G401 (cell line): ENCODE measurements around the gene SYVN1. TPM values are rescaled to one million over a fixed set of nuclear protein-coding genes. Genes with fewer than 3 reads are reported as not detected.
"Not testable (repeated sequence)": the region's sequence is repeated elsewhere in the genome, so short reads cannot be mapped to it uniquely, and the experiment has no call there.

Experiments
- DNase-seq: peaks from one replicate; pipeline ENCODE4 v3.0.0-alpha.2; 2015; ENCODE audit warnings: low spot score
- in situ Hi-C: cut with HindIII; loops from 2 replicates; pipeline ENCODE4 v1.10.0; 2016; ENCODE audit warnings: low sequenced_read_pairs, mixed read lengths
- total RNA-seq: library from RNA; depleted of rRNA; stranded (reverse); fragments of >200 nt; shearing (Covaris generic); gene quantifications from 2 replicates; pipeline ENCODE4 v1.2.3, GENCODE V29; 2014

SYVN1 gene
- total RNA-seq, 1 experiment from 2014 or later = 6.9 TPM

DNA sequence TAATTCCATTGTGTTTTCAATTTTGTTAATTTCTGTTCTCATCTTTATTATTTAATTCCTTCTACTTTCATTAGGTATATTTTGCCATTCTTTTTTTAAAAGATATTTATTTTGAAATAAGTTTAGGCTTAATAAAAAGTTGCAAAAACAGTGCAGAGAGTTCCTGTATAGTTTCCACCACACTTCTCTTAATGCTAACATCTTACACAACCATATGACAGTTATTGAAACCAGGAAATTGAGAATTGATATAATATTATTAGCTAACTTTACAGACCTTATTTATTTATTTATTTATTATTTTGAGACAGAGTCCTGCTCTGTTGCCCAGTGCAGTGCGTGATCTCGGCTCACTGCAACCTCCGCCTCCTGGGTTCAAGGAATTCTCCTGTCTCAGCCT lies 21.9 kb upstream of the SYVN1 start:
- DNase-seq = no peak
- in situ Hi-C loops = no loop called here

DNA sequence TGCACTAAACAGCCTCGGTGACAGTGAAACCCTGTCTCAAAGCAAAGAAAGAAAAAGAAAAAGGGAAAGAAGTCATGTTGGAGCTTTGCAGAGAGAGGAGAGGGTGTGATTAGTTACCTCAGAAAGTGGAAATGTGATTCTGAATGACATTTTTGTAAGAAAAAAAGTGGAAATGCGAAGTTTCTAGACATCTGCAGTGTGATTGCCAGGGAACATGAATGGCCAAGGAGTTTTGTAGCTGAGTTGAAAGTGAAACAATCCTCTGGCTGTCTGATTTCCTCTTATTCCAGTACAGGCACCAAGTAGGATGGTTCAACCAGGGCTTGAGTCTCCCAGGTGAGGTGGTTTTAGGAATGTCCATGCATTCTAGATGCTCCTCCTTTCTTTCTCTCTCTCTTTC lies 17.8 kb upstream of the SYVN1 start:
- no peak for DNase-seq
- in situ Hi-C loops = no loop called here

DNA sequence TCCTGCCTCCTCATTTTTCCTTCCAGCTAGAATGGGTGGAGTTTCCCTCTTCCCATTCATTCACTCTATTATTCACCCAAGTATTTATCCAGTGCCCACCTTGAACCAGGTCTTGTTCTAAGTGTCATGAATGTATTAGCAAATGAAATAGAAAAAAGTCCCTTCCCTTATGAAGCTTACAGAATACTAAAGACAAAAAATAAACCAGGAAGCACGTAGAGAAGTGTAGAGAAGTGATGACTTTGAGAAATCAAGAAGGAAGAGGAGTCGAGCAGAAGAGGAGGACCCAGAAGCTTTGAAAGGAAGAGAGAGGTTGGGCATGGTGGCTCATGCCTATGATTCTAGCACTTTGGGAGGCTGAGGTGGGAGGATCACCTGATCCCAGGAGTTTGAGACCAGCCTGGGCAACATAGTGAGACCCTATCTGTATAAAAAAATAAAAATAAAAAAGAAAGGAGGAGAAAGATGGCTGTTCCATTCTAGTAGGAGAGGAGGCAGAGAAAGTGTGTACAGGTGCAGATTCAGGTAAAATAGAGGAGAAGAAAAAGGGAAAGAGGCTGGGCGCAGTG lies 17.1 kb upstream of the SYVN1 start:
- DNase-seq = no peak
- in situ Hi-C loops = no loop called here

DNA sequence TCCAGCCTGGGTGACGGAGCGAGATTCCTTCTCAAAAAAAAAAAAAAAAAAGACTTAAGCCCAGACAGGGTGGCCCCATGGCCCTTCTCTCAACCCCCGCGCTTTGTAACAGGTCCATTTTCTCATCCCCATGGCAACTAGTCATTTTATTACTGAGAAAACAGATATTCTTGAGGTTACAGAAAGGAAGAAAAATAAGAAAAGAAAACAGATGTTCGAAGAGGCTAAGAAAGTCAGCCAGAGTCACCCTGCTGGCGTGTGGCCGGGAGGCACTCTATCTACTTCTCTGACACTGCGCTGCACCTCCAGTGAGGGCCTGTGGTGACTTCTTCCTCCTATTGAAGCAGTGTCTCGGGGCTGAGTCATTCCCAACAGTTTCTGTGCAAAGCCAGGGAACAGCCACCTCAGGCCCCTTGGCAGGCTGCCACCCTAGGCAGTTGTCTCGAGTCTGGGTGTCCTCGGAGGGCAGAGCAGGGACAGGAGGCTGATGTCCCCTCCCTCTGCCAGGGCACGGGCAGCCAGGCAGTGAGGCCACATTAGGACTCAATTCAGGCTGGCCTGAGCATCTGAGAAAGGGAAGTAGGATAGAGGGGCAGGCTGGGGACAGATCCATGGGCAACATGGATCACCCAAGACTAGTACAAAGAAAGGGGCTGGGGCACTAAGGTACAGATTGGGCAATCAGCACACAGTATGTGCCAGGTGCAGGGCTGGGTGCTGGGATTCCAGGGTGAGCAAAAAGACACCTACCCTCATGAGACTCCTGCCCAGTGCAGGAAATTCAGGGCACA lies 16.4 kb upstream of the SYVN1 start:
- peak; percentile 31 for DNase-seq
- in situ Hi-C loops = no loop called here

DNA sequence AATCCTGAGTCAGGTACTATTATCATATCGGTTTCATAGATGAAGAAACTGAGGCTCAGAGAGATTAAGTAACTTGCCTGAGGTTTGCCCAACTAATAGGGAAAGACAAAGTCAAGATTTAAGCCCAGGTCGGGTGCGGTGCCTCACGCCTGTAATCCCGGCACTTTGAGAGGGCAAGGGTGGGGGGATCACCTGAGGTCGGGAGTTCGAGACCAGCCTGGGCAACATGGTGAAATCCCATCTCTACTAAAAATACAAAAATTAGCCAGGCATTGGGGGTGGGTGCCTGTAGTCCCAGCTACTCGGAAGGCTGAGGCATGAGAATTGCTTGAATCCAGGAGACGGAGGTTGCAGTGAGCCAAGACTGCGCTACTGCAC lies 15.8 kb upstream of the SYVN1 start:
- DNase-seq, in situ Hi-C loops: not testable (repeated sequence)

DNA sequence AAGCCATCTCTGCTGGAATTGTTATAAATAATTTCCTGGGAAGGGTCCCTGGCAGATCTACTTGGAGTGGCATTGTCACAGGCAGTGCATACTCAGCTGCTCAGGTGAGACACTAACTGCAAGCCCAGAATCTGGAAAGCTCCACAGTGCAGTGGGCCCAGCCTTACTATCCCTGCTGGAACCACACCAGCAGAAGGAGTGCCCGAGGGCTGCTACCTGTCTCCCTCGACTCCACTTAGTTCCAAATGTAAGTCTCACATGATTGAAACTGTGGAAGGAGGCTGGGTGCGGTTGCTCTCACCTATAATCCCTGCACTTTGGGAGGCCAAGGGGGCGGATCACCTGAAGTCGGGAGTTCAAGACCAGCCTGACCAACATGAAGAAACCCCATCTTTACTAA lies 14.3 kb upstream of the SYVN1 start:
- no peak for DNase-seq
- in situ Hi-C loops = no loop called here

DNA sequence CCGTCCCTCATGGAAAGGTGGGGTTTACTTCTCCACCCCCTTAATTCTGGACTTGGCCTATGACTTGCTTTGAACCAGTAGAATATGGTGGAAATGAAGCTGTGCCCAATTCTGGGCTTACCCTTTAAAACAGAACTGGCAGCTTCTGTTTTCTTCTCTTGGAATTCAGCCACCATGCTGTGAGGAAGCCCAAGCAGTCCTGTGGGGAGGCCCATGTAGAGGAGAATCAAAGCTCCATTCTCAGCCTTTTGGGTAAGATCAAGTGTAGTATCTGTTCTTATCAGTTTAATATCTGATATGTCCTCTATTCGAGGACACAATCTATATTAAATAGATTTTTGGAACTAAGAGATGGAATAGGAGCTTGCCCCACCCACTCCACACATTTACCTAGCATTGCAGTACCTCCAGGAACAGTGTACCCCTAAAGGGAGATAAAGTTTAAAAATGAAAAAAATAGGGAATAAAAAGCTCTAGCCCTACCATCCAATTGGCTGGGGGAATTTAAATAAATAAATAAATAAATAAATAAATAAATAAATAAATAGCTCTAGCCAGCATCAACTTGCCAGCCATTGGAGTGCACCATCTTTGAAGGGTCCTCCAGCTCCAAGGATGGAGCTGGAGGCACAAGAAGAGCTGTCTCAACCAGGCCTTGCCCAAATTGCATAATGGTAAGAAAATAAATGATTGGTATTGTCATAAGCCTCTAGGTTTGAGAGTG lies 13.2 kb upstream of the SYVN1 start:
- DNase-seq = no peak
- in situ Hi-C loops = no loop called here

DNA sequence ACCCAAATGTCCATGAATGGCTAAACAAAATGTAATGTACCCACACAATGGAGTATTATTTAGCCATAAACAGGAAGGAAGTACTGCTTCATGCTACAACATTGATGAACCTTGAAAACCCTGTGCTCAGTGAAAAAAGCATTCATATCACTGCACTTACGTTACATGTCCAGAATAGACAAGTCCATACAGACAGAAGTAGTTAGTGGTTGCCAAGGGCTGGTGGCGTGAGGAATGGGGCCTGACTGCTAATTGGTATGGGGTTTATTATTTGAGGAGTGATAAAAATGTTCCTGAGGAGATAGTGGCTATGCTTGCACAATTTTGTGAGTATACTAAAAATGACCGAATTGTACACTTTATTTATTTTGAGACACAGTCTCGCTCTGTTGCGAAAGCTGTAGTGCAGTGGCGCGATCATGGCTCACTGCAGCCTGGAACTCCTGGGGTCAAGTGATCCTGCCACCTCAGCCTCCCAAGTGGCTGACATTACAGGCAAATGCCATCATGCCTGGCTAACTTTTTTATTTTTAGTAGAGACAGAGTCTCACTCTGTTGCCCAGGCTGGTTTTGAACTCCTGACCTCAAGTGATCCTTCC lies 7.7 kb upstream of the SYVN1 start:
- in situ Hi-C loops = no loop called here
- DNase-seq = no peak

DNA sequence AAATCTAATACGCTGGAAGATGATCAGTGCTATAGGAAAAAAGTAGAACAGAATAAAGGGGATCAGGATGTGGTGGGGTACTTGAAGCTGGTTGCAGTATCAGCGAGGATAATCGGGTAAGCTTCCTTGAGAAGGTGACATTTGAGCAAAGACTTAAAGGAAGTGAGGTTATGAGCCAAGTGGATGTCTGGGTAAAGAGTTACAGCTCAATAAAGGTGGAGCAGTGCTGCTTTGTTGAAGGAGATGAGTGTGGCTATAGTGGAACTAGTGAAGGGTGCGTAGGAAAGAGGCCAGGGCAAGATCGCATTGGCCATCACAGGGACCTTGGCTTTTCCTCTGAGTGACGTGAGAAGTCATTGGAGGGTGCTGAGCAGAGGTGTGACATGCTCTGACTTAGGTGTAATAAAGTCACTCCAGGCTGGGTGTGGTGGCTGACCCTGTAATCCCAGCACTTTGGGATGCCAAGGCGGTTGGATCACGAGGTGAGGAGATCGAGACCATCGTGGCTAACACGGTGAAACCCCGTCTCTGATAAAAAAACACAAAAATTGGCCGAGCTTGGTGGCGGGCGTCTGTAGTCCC lies 2.3 kb upstream of the SYVN1 start:
- in situ Hi-C loops = no loop called here
- DNase-seq = no peak

DNA sequence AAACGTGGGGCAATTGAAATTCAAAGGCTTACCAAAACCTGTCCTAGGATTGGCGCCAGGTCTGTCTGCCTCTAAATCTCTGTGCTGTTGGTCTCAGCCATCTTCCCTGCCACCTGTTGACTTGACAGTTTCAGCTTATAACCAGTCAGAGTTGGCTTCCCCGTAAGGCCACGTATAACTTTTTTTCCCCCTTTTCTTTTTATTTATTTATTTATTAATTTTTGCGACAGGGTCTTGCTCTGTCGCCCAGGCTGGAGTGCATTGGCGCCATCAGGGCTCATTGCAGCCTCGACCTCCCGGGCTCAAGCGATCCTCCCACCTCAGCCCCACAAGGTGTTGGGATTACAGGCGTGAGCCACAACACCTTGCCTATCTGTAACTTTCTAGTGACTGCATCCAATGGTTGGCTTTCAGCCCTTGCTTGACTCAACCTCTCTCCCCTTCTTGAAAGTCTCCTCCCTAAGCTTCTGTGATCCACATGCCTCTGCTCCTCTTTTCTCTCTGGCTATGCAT lies 1.4 kb upstream of the SYVN1 start:
- in situ Hi-C loops = no loop called here

DNA sequence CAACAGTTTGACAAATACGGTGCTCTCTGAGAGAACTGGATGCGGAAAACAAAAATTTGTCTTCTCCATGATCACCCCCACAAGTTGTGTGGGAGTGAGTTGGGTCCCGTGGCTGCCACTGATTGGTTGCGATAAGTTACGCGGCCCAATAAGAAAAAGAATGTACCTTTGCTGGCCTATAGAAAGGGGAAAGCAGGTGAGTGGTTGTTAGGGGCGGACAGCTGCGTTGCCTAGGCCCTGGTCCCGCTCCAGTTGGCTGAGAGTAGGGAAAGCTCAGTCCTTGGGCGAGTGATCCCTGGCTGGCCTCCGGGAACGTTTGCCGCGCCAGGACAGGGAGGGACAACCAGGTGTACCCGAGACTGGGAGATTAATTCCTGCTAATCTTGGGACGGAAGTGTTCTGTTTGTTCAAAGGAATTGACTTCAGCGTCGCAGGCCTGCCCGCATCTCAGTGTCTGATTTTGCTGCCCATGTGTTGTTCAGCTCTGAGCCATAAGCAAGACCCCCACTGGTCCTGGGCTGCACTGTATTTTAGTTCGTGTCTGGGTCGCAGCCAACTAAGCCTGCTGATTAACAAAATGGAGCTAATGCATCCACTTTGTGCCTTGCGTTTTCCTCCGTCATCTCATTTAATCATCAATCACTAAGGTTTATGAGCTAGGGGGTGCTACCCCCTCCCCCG lies 773 bp upstream of the SYVN1 start:
- DNase-seq = peak; percentile 99
- in situ Hi-C loops = no loop called here

More for the DNA sequence above, 1.4 kb upstream of the SYVN1 start:
- DNase-seq = no peak

DNA sequence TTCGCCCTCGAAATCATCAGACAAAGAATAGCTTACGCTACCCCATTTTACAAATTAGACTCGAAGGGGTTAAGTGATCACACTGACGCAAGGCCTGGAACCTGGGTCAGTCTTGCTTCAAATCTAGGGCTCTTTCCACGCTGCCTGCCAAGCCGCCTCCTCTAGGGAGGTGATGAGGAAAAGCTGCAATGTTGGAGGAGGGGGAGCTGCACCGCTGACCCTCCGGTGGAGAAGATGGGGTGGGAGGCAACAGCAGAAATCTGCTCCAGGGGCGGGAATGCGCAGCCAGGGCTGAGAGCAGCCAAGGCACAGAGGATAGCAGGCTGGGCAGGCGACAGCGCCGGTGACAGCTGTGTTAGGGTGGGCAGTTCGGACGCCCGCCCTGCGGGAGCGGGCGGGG lies 595 bp downstream of the SYVN1 start:
- DNase-seq = no peak
- in situ Hi-C loops = no loop called here

DNA sequence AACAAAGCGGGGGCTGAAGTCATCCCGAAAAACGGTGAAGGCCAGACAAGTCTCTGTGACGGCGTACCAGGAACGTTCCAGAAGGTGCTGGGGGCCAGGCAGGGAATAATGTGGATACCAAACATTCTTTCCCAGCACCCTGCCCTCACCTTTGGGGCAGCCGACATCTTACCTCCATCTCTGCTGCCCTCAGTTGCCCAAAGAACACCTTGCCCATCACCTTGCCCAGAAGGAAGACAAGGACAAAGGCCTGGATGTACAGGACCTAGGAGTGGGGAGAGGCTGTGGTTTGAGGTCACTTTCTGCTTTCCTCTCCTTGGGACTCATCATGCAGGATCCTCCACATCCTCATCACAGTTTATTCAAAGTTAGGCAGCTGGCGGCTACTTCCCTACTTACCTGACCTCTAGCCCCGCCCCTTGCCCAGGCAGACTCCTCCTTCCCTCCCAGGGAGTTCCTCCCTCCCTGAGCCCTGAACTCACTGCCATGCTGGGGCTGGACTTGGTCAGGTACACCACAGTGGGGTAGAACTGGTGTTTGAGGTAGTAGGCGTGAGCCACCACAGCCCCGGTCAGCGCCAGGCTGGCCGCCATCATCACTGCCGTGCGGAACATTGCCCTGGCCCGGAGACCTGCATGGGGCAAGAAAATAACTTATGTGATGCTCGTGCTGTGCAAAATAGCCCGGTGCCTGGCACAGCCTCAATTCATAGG lies 1.2 kb downstream of the SYVN1 start:
- no peak for DNase-seq
- in situ Hi-C loops = no loop called here

DNA sequence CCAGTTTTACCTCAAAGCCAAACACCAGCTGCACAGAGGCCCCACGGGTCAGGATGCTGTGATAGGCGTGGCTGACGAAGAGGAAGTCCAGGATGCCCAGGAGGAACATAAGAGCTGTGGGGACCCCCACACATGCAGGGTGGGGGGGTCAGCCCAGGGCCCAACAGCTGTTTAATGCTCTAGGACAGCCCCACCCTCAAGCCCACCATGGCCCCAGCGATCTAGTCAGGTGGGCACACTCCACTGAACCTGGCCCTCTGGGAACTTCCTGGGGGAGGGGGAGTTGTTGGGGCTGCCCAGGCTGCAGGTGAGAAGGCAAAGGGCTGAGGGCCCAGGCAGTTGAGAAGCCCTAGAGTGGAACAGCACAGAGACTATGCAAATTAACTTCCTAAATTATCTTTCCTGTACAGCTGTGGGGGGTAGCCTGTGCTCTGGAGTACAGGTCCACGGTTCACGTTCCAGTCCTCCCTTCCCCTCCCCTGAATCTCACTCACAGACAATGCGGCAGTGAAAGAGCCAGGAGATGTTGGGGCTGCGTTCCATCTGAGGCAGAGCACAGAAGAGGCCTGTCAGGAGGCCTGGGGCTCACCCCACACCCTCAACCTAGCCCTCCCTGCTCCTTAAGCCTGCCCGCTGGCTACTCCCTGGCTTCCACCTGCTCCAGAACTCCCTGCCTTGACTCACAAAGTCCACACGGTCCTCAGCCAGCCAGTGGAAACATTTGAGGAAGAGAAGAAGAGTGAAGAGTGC lies 1.9 kb downstream of the SYVN1 start:
- in situ Hi-C loops = no loop called here
- DNase-seq = no peak

DNA sequence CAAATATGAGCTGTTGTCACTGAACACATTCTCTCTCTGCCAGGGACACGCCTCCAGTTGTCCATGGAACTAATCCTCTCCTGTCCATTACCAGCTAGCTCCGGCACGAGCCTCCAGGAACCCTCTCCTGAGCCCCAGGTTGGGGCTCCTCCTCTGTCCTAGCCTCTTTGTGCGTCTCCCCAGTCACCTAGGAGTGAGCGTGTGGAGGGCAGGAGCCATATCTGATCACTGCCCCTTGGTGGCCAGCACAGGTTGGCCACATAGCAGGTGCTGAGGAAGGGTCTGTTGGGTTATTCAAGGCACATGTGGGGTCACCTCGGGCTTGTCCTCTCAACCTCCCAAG lies 2.5 kb downstream of the SYVN1 start:
- in situ Hi-C loops = no loop called here
- DNase-seq = no peak

DNA sequence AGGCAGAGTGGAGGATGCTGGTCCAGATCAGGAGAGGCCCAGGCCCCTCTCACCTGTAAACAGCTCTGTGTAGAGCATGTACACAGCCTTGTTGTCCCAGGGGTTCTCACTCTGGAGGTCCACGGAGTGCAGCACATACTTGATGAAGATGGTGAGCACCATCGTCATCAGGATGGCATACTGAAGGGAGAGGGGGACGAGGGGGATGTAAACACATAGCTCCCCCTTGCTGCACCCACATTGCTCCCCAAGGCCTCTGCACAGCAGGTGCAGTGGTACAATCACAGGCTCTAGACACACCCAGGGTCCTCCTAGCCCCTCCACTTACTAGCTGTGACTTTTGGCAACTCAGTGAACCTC lies 2.9 kb downstream of the SYVN1 start:
- no peak for DNase-seq
- in situ Hi-C loops = no loop called here

DNA sequence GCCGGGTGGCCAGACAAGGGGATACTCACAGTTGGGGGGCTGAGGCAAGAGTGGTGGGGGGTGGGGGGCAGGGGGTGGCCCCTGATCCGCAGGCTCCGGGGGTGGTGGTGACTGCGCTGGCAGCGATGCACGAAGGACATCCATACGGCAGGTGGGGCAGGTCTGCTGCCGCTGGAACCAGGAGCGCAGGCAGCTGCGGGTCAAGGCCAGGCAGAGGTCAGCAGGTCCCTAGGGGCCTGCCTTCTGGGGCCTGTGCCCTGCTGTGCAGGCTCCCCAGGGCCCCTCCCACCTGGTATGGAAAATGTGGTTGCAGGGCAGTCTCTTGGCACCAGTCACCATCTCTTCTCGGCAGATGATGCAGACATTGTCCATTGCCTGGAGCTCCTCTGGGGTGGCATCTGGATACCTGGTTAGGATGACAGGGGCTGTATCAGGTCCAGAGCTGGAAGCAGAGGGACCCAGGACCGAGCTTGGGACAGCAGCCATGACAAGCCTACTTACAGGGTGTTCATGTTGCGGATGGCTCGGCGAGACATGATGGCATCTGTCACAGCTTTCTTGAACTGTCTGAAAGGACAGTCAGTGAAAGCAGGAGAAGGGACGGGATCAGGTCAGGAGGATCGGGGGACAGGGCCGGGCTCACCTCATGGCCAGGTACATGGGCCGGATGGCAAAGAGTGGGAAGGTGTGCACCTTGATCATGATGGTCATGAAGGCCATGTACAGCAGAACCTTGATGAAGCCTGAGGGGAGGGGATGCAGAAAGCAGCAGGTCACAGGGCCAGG lies 3.5 kb downstream of the SYVN1 start:
- DNase-seq = no peak
- in situ Hi-C loops = no loop called here
